Measurements from ENCODE around the gene SORCS1.

The SORCS1 gene

GRCh38 chr10:106958589-106959361 is 205.7 kb downstream of the SORCS1 start:
- Histone ChIP-seq H3K4me3 (ENCODE audit: low read depth in 1 of 5, low read length in 5 of 5) (peak overlapping the region in 3 of 5 donors; percentile 13 to 45 (median 23)), H3K9ac (ENCODE audit: low read length in 5 of 5) (no peak overlapping the region), H3K4me1 (ENCODE audit: control insufficient read depth in 5 of 5, insufficient read depth in 5 of 5, low read length in 5 of 5) (peaks cover 0 to 20% (median 15%) of the 10 kb centered on the region in 5 donors), H3K9me3 (ENCODE audit: control insufficient read depth in 5 of 5, low read length in 5 of 5) (no peaks in the 10 kb centered on the region), H3K27me3 (ENCODE audit: control insufficient read depth in 5 of 5, insufficient read depth in 4 of 5, low read length in 5 of 5) (no peaks in the 10 kb centered on the region), H3K36me3 (ENCODE audit: control insufficient read depth in 5 of 5, insufficient read depth in 5 of 5, low read length in 5 of 5) (no peaks in the 10 kb centered on the region), H3K27ac (ENCODE audit: low read depth, low read length) (no peak overlapping the region)

- H3K27ac ChIP-seq (ENCODE audit: low read depth, low read length), result no peak overlapping the region
- H3K9me3 ChIP-seq (ENCODE audit: control insufficient read depth in 5 of 5, low read length in 5 of 5), result no peaks in the 10 kb centered on the region
- no peaks in the 10 kb centered on the region for H3K27me3 ChIP-seq (ENCODE audit: control insufficient read depth in 5 of 5, insufficient read depth in 4 of 5, low read length in 5 of 5)
- H3K9ac ChIP-seq (ENCODE audit: low read length in 5 of 5), result no peak overlapping the region
- no peak overlapping the region for H3K4me3 ChIP-seq (ENCODE audit: low read depth in 1 of 5, low read length in 5 of 5)
- peaks cover 0 to 20% (median 15%) of the 10 kb centered on the region in 5 donors for H3K4me1 ChIP-seq (ENCODE audit: control insufficient read depth in 5 of 5, insufficient read depth in 5 of 5, low read length in 5 of 5)
- no peaks in the 10 kb centered on the region for H3K36me3 ChIP-seq (ENCODE audit: control insufficient read depth in 5 of 5, insufficient read depth in 5 of 5, low read length in 5 of 5)
Observed at GRCh38 chr10:106957823-106958588, 206.5 kb downstream of the SORCS1 start.

- H3K27ac ChIP-seq (ENCODE audit: low read depth, low read length), result no peak overlapping the region
- H3K9ac ChIP-seq (ENCODE audit: low read length in 5 of 5), result no peak overlapping the region
- peaks cover 0 to 6% (median 0%) of the 10 kb centered on the region in 5 donors for H3K9me3 ChIP-seq (ENCODE audit: control insufficient read depth in 5 of 5, low read length in 5 of 5)
- no peak overlapping the region for H3K4me3 ChIP-seq (ENCODE audit: low read depth in 1 of 5, low read length in 5 of 5)
- H3K27me3 ChIP-seq (ENCODE audit: control insufficient read depth in 5 of 5, insufficient read depth in 4 of 5, low read length in 5 of 5), result no peaks in the 10 kb centered on the region
- H3K4me1 ChIP-seq (ENCODE audit: control insufficient read depth in 5 of 5, insufficient read depth in 5 of 5, low read length in 5 of 5), result peaks cover 0 to 20% (median 15%) of the 10 kb centered on the region in 5 donors
- no peaks in the 10 kb centered on the region for H3K36me3 ChIP-seq (ENCODE audit: control insufficient read depth in 5 of 5, insufficient read depth in 5 of 5, low read length in 5 of 5)
Observed at GRCh38 chr10:106956216-106956915, 208.1 kb downstream of the SORCS1 start.

- H3K4me3 ChIP-seq (ENCODE audit: low read depth in 1 of 5, low read length in 5 of 5), result no peak overlapping the region
- H3K27ac ChIP-seq (ENCODE audit: low read depth, low read length), result no peak overlapping the region
- no peaks in the 10 kb centered on the region for H3K36me3 ChIP-seq (ENCODE audit: control insufficient read depth in 5 of 5, insufficient read depth in 5 of 5, low read length in 5 of 5)
- H3K9ac ChIP-seq (ENCODE audit: low read length in 5 of 5), result no peak overlapping the region
- peaks cover 0 to 6% (median 0%) of the 10 kb centered on the region in 5 donors for H3K9me3 ChIP-seq (ENCODE audit: control insufficient read depth in 5 of 5, low read length in 5 of 5)
- H3K27me3 ChIP-seq (ENCODE audit: control insufficient read depth in 5 of 5, insufficient read depth in 4 of 5, low read length in 5 of 5), result no peaks in the 10 kb centered on the region
- peaks cover 0 to 20% (median 15%) of the 10 kb centered on the region in 5 donors for H3K4me1 ChIP-seq (ENCODE audit: control insufficient read depth in 5 of 5, insufficient read depth in 5 of 5, low read length in 5 of 5)
Observed at GRCh38 chr10:106955133-106955532, 209.4 kb downstream of the SORCS1 start.

GRCh38 chr10:106952033-106952432 is 212.5 kb downstream of the SORCS1 start:
- H3K36me3 ChIP-seq (ENCODE audit: control insufficient read depth in 5 of 5, insufficient read depth in 5 of 5, low read length in 5 of 5), result no peaks in the 10 kb centered on the region
- no peak overlapping the region for H3K4me3 ChIP-seq (ENCODE audit: low read depth in 1 of 5, low read length in 5 of 5)
- H3K27me3 ChIP-seq (ENCODE audit: control insufficient read depth in 5 of 5, insufficient read depth in 4 of 5, low read length in 5 of 5), result no peaks in the 10 kb centered on the region
- H3K9me3 ChIP-seq (ENCODE audit: control insufficient read depth in 5 of 5, low read length in 5 of 5), result peaks cover 0 to 6% (median 0%) of the 10 kb centered on the region in 5 donors
- no peaks in the 10 kb centered on the region for H3K4me1 ChIP-seq (ENCODE audit: control insufficient read depth in 5 of 5, insufficient read depth in 5 of 5, low read length in 5 of 5)
- H3K9ac ChIP-seq (ENCODE audit: low read length in 5 of 5), result no peak overlapping the region
- no peak overlapping the region for H3K27ac ChIP-seq (ENCODE audit: low read depth, low read length)

GRCh38 chr10:106949680-106950478 is 214.6 kb downstream of the SORCS1 start:
- peaks cover 0 to 6% (median 0%) of the 10 kb centered on the region in 5 donors for H3K9me3 ChIP-seq (ENCODE audit: control insufficient read depth in 5 of 5, low read length in 5 of 5)
- no peak overlapping the region for H3K27ac ChIP-seq (ENCODE audit: low read depth, low read length)
- no peak overlapping the region for H3K9ac ChIP-seq (ENCODE audit: low read length in 5 of 5)

GRCh38 chr10:106947643-106948042 is 216.9 kb downstream of the SORCS1 start:
- Histone ChIP-seq H3K27me3 (ENCODE audit: control insufficient read depth in 5 of 5, insufficient read depth in 4 of 5, low read length in 5 of 5) (no peaks in the 10 kb centered on the region), H3K9ac (ENCODE audit: low read length in 5 of 5) (no peak overlapping the region), H3K36me3 (ENCODE audit: control insufficient read depth in 5 of 5, insufficient read depth in 5 of 5, low read length in 5 of 5) (no peaks in the 10 kb centered on the region), H3K27ac (ENCODE audit: low read depth, low read length) (no peak overlapping the region), H3K4me1 (ENCODE audit: control insufficient read depth in 5 of 5, insufficient read depth in 5 of 5, low read length in 5 of 5) (no peaks in the 10 kb centered on the region), H3K9me3 (ENCODE audit: control insufficient read depth in 5 of 5, low read length in 5 of 5) (peaks cover 0 to 6% (median 0%) of the 10 kb centered on the region in 5 donors), H3K4me3 (ENCODE audit: low read depth in 1 of 5, low read length in 5 of 5) (no peak overlapping the region)

More at GRCh38 chr10:106949680-106950478, 214.6 kb downstream of the SORCS1 start:
- no peaks in the 10 kb centered on the region for H3K27me3 ChIP-seq (ENCODE audit: control insufficient read depth in 5 of 5, insufficient read depth in 4 of 5, low read length in 5 of 5)
- H3K4me1 ChIP-seq (ENCODE audit: control insufficient read depth in 5 of 5, insufficient read depth in 5 of 5, low read length in 5 of 5), result no peaks in the 10 kb centered on the region
- H3K4me3 ChIP-seq (ENCODE audit: low read depth in 1 of 5, low read length in 5 of 5), result no peak overlapping the region
- no peaks in the 10 kb centered on the region for H3K36me3 ChIP-seq (ENCODE audit: control insufficient read depth in 5 of 5, insufficient read depth in 5 of 5, low read length in 5 of 5)

- H3K27me3 ChIP-seq (ENCODE audit: control insufficient read depth in 5 of 5, insufficient read depth in 4 of 5, low read length in 5 of 5), result no peaks in the 10 kb centered on the region
- no peaks in the 10 kb centered on the region for H3K9me3 ChIP-seq (ENCODE audit: control insufficient read depth in 5 of 5, low read length in 5 of 5)
- H3K4me1 ChIP-seq (ENCODE audit: control insufficient read depth in 5 of 5, insufficient read depth in 5 of 5, low read length in 5 of 5), result peaks cover 0 to 7% (median 0%) of the 10 kb centered on the region in 5 donors
- no peak overlapping the region for H3K27ac ChIP-seq (ENCODE audit: low read depth, low read length)
- H3K4me3 ChIP-seq (ENCODE audit: low read depth in 1 of 5, low read length in 5 of 5), result no peak overlapping the region
- H3K36me3 ChIP-seq (ENCODE audit: control insufficient read depth in 5 of 5, insufficient read depth in 5 of 5, low read length in 5 of 5), result no peaks in the 10 kb centered on the region
- no peak overlapping the region for H3K9ac ChIP-seq (ENCODE audit: low read length in 5 of 5)
Observed at GRCh38 chr10:106942035-106942662, 222.4 kb downstream of the SORCS1 start.
